ENCODE data around the gene KCTD5. TPM values are rescaled to one million over a fixed set of nuclear protein-coding genes. Genes with fewer than 3 reads are reported as not detected.

The KCTD5 gene
- total and polyA plus RNA-seq, 4 donors, result 17.1 to 31.8 (median 24.7) TPM

GRCh38 chr16:2689968-2690801 is 7.9 kb downstream of the KCTD5 start:
- no peak overlapping the region for H3K27ac ChIP-seq (ENCODE audit: low read depth in 1 of 2, low read length in 1 of 2)
- no peaks in the 10 kb centered on the region for H3K9me3 ChIP-seq (ENCODE audit: control insufficient read depth in 4 of 4, insufficient read depth in 3 of 4, low read length in 3 of 4)
- TF ChIP-seq CTCF (IDR thresholded peaks at IDR 0.05; ENCODE audit: control extremely low read depth, extremely low read depth), result no peak
- peaks cover 0 to 19% (median under 1%) of the 10 kb centered on the region in 4 donors for H3K36me3 ChIP-seq (ENCODE audit: control insufficient read depth in 4 of 4, insufficient read depth in 4 of 4, low read length in 4 of 4)
- WGBS, 2 donors, result 50 to 72% methylated on average over 36 of the region's 36 CpGs
- DNase-seq, result no peak
- H3K4me1 ChIP-seq (ENCODE audit: control insufficient read depth in 5 of 5, insufficient read depth in 5 of 5, low read length in 5 of 5), result peaks cover 0 to 20% (median 4%) of the 10 kb centered on the region in 5 donors
- no peaks in the 10 kb centered on the region for H3K27me3 ChIP-seq (ENCODE audit: control insufficient read depth in 3 of 3, insufficient read depth in 3 of 3, low read length in 2 of 3)
- ATAC-seq (ENCODE audit: insufficient read depth, low FRiP score), result no peak
- H3K9ac ChIP-seq (ENCODE audit: insufficient read depth in 1 of 2, low read length in 2 of 2), result no peak overlapping the region
- H3K4me3 ChIP-seq, result no peak overlapping the region

DNA sequence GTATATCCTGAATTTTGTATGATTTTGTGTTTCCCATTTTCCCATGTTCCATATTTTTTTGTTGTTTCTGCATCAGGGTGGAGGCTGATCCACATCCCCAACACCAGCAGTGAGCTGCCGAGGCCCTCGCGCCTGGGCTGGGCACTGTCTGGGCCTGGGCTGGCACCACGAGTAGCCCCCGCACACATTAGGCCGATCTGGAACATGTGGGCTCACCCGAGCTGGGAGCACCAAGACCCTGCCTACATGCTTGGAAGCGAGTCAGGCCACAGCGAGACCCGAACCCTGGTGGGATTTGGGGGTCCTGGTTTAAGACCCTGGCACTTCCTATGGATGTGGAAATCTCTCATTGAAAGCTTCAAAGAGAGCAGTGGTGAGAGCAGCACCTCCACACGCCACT is 8.5 kb downstream of the KCTD5 start:
- Histone ChIP-seq H3K4me3 (no peak overlapping the region), H3K27ac (ENCODE audit: low read depth in 1 of 2, low read length in 1 of 2) (no peak overlapping the region), H3K4me1 (ENCODE audit: control insufficient read depth in 5 of 5, insufficient read depth in 5 of 5, low read length in 5 of 5) (peaks cover 0 to 20% (median 4%) of the 10 kb centered on the region in 5 donors), H3K36me3 (ENCODE audit: control insufficient read depth in 4 of 4, insufficient read depth in 4 of 4, low read length in 4 of 4) (peaks cover 0 to 19% (median under 1%) of the 10 kb centered on the region in 4 donors), H3K9ac (ENCODE audit: insufficient read depth in 1 of 2, low read length in 2 of 2) (no peak overlapping the region), H3K9me3 (ENCODE audit: control insufficient read depth in 4 of 4, insufficient read depth in 3 of 4, low read length in 3 of 4) (no peaks in the 10 kb centered on the region), H3K27me3 (ENCODE audit: control insufficient read depth in 3 of 3, insufficient read depth in 3 of 3, low read length in 2 of 3) (no peaks in the 10 kb centered on the region)
- ATAC-seq (ENCODE audit: insufficient read depth, low FRiP score) (no peak), DNase-seq (no peak)
- no peak for TF ChIP-seq CTCF (IDR thresholded peaks at IDR 0.05; ENCODE audit: control extremely low read depth, extremely low read depth)
- 96 to 97% methylated on average over 11 of the region's 11 CpGs for WGBS, 2 donors

DNA sequence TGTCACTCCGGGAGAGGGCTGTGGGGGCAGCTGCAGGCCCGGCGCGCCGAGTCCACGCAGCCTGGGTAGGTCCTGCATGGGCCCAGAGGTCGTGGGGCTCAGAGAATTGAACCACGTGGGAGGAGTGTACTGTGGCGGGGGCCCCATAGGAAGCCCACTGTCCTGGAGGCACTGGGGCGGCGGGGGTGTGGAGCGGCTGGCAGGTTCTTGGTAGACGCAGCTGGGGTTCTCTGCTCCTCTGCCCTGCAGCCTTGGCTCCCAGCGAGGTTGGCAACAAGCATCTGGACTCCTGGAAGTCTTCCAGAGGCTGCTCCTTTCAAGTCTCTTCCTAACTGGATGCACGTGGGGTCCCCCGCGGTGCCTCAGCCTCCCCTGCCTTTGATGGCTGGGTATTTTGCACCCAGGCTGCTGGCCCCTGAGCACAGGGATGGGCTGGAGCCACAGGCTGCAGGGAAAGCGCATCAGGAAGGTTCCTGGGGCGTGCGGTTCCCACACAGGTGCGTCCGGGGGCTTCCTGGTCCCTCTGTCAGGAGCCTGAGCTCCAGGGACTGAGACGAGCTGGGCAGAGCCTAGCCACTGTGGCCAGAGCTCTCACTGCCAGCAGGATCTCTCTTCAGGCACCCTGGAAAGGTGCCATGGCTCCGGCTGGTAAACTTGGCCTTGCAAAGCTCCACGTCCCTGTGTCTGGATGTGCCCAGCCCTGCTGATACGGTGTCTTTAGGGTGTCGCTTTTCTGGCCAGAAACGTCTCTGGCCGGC is 9.3 kb downstream of the KCTD5 start:
- ATAC-seq (ENCODE audit: insufficient read depth, low FRiP score), result no peak
- H3K4me1 ChIP-seq (ENCODE audit: control insufficient read depth in 5 of 5, insufficient read depth in 5 of 5, low read length in 5 of 5), result peaks cover 0 to 20% (median 4%) of the 10 kb centered on the region in 5 donors
- DNase-seq, result peak in 2 of 3 donors; percentile 31 to 41
- WGBS, 2 donors, result 89 to 90% methylated on average over 28 to 29 of the region's 29 CpGs
- no peak overlapping the region for H3K9ac ChIP-seq (ENCODE audit: insufficient read depth in 1 of 2, low read length in 2 of 2)
- no peaks in the 10 kb centered on the region for H3K27me3 ChIP-seq (ENCODE audit: control insufficient read depth in 3 of 3, insufficient read depth in 3 of 3, low read length in 2 of 3)
- H3K36me3 ChIP-seq (ENCODE audit: control insufficient read depth in 4 of 4, insufficient read depth in 4 of 4, low read length in 4 of 4), result peaks cover 0 to 21% (median under 1%) of the 10 kb centered on the region in 4 donors
- no peak for TF ChIP-seq CTCF (IDR thresholded peaks at IDR 0.05; ENCODE audit: control extremely low read depth, extremely low read depth)
- H3K27ac ChIP-seq (ENCODE audit: low read depth in 1 of 2, low read length in 1 of 2), result peak overlapping the region in 1 of 2 donors; percentile 60
- H3K9me3 ChIP-seq (ENCODE audit: control insufficient read depth in 4 of 4, insufficient read depth in 3 of 4, low read length in 3 of 4), result no peaks in the 10 kb centered on the region
- H3K4me3 ChIP-seq, result no peak overlapping the region

Measured in lung (tissue), 12 donors.